ENCODE results near the gene NR2E3.

The NR2E3 gene

GRCh38 chr15:71810256-71811035, at the start of gene NR2E3:
NR2E3 (plus strand) TSS chr15:71810554; CDS start chr15:71810744, 190 bp downstream.
- no peak for DNase-seq (ENCODE audit: low read depth)

GRCh38 chr15:71760852-71761251, 49.5 kb upstream of the NR2E3 start:
- DNase-seq (ENCODE audit: low read depth) = no peak

GRCh38 chr15:71761649-71762048, 48.7 kb upstream of the NR2E3 start:
- peak; percentile 66 for DNase-seq (ENCODE audit: low read depth)

- no peak for DNase-seq (ENCODE audit: low read depth)
Observed at GRCh38 chr15:71768184-71768583, 42.2 kb upstream of the NR2E3 start.

GRCh38 chr15:71773206-71773859, 37.0 kb upstream of the NR2E3 start:
- no peak for DNase-seq (ENCODE audit: low read depth)

GRCh38 chr15:71775856-71776255, 34.5 kb upstream of the NR2E3 start:
- no peak for DNase-seq (ENCODE audit: low read depth)

- no peak for DNase-seq (ENCODE audit: low read depth)
Observed at GRCh38 chr15:71776304-71776703, 34.0 kb upstream of the NR2E3 start.

GRCh38 chr15:71777216-71777943, 33.0 kb upstream of the NR2E3 start:
- DNase-seq (ENCODE audit: low read depth) = no peak

- DNase-seq (ENCODE audit: low read depth) = no peak
Observed at GRCh38 chr15:71779073-71779797, 31.1 kb upstream of the NR2E3 start.

GRCh38 chr15:71780115-71780976, 30.0 kb upstream of the NR2E3 start:
- no peak for DNase-seq (ENCODE audit: low read depth)

- no peak for DNase-seq (ENCODE audit: low read depth)
Observed at GRCh38 chr15:71781179-71781964, 29.0 kb upstream of the NR2E3 start.

- no peak for DNase-seq (ENCODE audit: low read depth)
Observed at GRCh38 chr15:71781965-71782265, 28.4 kb upstream of the NR2E3 start.

GRCh38 chr15:71782422-71783165, 27.8 kb upstream of the NR2E3 start:
- DNase-seq (ENCODE audit: low read depth) = no peak

GRCh38 chr15:71784719-71785118, 25.6 kb upstream of the NR2E3 start:
- DNase-seq (ENCODE audit: low read depth) = no peak

GRCh38 chr15:71785996-71786395, 24.4 kb upstream of the NR2E3 start:
- no peak for DNase-seq (ENCODE audit: low read depth)

- no peak for DNase-seq (ENCODE audit: low read depth)
Observed at GRCh38 chr15:71786673-71787072, 23.7 kb upstream of the NR2E3 start.

GRCh38 chr15:71788646-71789579, 21.4 kb upstream of the NR2E3 start:
- no peak for DNase-seq (ENCODE audit: low read depth)

GRCh38 chr15:71789616-71790015, 20.7 kb upstream of the NR2E3 start:
- DNase-seq (ENCODE audit: low read depth) = no peak

- DNase-seq (ENCODE audit: low read depth) = no peak
Observed at GRCh38 chr15:71790081-71790480, 20.3 kb upstream of the NR2E3 start.
